ENCODE data around the gene ZNF22.

- no peak for TF ChIP-seq POLR2A (IDR thresholded peaks at IDR 0.05)
- TF ChIP-seq CTCF (IDR thresholded peaks at IDR 0.05), result peak in 2 of 6 experiments; percentile 19 to 21
Observed at GRCh38 chr10:44962870-44963738, 37.6 kb upstream of the ZNF22 start.

Measured in adrenal gland (tissue), 5 donors.